HEK293T (cell line): Measurements from ENCODE around the gene WDHD1.

Experiments used
- CTCF ChIA-PET: fragments of 350-600 bp; formaldehyde crosslinking; extraction: SDS; loops from one replicate; lab custom pipeline; 2021; ENCODE audit warnings: antibody characterized with exemption, inconsistent platforms; lab: Yijun Ruan, JAX
- POLR2A ChIA-PET: fragments of 350-600 bp; formaldehyde crosslinking; extraction: SDS; loops from one replicate; lab custom pipeline; 2020; ENCODE audit warnings: antibody characterized with exemption, inconsistent platforms; lab: Yijun Ruan, JAX
- DNase-seq: peaks from one replicate; pipeline ENCODE4 v3.0.0; 2012; ENCODE audit warnings: mixed read lengths; ENCODE audit errors: extremely low spot score
- ARNT ChIP-seq: fragments of 450-650 bp; IDR thresholded peaks from 2 replicates; pipeline ENCODE4 v1.6.1; 2017; ENCODE audit warnings: mild to moderate bottlenecking
- BHLHE40 ChIP-seq: fragments of 450-650 bp; IDR thresholded peaks from 2 replicates; pipeline ENCODE4 v1.6.1; 2016; ENCODE audit warnings: mild to moderate bottlenecking, moderate library complexity, borderline replicate concordance
- CTBP1 ChIP-seq: fragments of 450-650 bp; IDR thresholded peaks from 2 replicates; pipeline ENCODE4 v1.6.1; 2016; ENCODE audit warnings: borderline replicate concordance
- ELF4 ChIP-seq: fragments of 450-650 bp; IDR thresholded peaks from 2 replicates; pipeline ENCODE4 v1.6.1; 2017; ENCODE audit warnings: antibody characterized with exemption
- FOXA1 ChIP-seq: fragments of 450-650 bp; IDR thresholded peaks from 2 replicates; pipeline ENCODE4 v1.6.1; 2016; ENCODE audit warnings: mild to moderate bottlenecking
- FOXK2 ChIP-seq: fragments of 450-650 bp; IDR thresholded peaks from 2 replicates; pipeline ENCODE4 v1.6.1; 2016; ENCODE audit warnings: mild to moderate bottlenecking
- FOXM1 ChIP-seq: fragments of 450-650 bp; IDR thresholded peaks from 2 replicates; pipeline ENCODE4 v1.6.1; 2017; ENCODE audit warnings: mild to moderate bottlenecking, borderline replicate concordance
- HDGF ChIP-seq: fragments of 450-650 bp; IDR thresholded peaks from 2 replicates; pipeline ENCODE4 v1.6.1; 2017; ENCODE audit warnings: antibody characterized with exemption, borderline replicate concordance
- L3MBTL2 ChIP-seq: fragments of 450-650 bp; conservative IDR thresholded peaks from 2 replicates; pipeline ENCODE4 v1.6.1; 2016; ENCODE audit warnings: mild to moderate bottlenecking
- LEF1 ChIP-seq: fragments of 450-650 bp; IDR thresholded peaks from 2 replicates; pipeline ENCODE4 v1.6.1; 2017; ENCODE audit warnings: mild to moderate bottlenecking, borderline replicate concordance
- NFRKB ChIP-seq: fragments of 450-650 bp; IDR thresholded peaks from 2 replicates; pipeline ENCODE4 v1.6.1; 2016; ENCODE audit warnings: mild to moderate bottlenecking, moderate library complexity
- SP1 ChIP-seq: fragments of 450-650 bp; IDR thresholded peaks from 2 replicates; pipeline ENCODE4 v1.6.1; 2017
- SUZ12 ChIP-seq: fragments of 450-650 bp; IDR thresholded peaks from 2 replicates; pipeline ENCODE4 v1.6.1; 2016; ENCODE audit warnings: mild to moderate bottlenecking
- TARDBP ChIP-seq: fragments of 450-650 bp; IDR thresholded peaks from 2 replicates; pipeline ENCODE4 v1.6.1; 2016
- ZNF384 ChIP-seq: fragments of 450-650 bp; IDR thresholded peaks from 2 replicates; pipeline ENCODE4 v1.6.1; 2016
- TF ChIP-seq, protein P1 (sequence below): fragments of 450-650 bp; IDR thresholded peaks from 2 replicates; pipeline ENCODE4 v1.6.1; 2016

Gene WDHD1

DNA sequence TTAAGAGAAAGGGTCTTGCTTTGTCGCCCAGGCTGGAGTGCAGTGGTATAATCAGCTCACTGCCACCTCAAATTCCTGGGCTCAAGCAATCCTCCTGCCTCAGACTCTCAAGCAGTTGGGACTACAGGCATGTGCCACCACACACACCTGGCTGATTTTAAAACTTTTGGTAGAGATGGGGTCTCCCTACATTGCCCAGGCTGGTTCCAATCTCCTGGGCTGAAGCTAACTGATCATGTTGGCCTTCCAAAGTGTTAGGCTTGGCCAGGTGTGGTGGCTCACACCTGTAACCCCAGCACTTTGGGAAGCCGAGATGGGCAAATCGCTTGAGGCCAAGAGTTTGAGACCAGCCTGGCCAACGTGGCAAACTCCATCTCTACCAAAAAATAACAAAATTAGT lies 80.4 kb downstream of the WDHD1 start:
- no peak for TF ChIP-seq FOXA1
- TF ChIP-seq NFRKB, result no peak
- TF ChIP-seq ARNT, result no peak
- no peak for TF ChIP-seq ZNF384
- no peak for TF ChIP-seq TARDBP
- TF ChIP-seq FOXK2, result no peak
- TF ChIP-seq SP1, result no peak
- TF ChIP-seq FOXM1, result no peak
- ChIA-PET POLR2A (no interaction called here), CTCF (no interaction called here)

DNA sequence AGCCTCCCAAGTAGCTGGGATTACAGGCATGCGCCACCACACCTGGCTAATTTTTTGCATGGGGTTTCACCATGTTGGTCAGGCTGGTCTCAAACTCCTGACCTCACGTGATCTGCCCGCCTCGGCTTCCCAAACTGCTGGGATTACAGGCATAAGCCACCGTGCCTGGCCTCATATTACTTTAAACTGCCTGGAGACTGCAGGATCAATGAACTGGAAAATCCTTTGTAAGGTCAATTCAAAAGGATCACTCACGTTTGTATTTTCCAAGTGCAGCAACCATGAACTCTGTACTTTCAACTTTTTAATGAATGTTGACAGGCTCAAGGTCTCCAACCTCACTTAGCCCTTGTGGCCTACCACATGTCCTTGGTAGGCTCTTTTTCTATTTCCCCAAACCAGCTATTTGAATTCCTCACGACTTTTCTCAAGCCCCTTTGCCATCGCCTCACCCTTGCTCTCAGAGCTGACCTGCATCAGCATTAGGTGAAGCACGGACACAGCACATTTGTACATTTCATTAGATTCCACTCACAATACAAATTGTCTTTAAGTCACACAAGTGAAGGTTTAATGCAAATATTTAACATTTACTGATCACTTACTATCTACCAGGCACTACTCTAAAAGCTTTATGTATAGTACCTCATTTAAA lies 82.0 kb downstream of the WDHD1 start:
- ChIA-PET POLR2A (no interaction called here), CTCF (no interaction called here)
- no peak for DNase-seq
- TF ChIP-seq TARDBP (no peak), HDGF (no peak), FOXM1 (no peak), CTBP1 (no peak), FOXK2 (no peak), BHLHE40 (no peak), L3MBTL2 (no peak), SP1 (no peak), ELF4 (no peak), FOXA1 (no peak)
- TF ChIP-seq, protein P1, sequence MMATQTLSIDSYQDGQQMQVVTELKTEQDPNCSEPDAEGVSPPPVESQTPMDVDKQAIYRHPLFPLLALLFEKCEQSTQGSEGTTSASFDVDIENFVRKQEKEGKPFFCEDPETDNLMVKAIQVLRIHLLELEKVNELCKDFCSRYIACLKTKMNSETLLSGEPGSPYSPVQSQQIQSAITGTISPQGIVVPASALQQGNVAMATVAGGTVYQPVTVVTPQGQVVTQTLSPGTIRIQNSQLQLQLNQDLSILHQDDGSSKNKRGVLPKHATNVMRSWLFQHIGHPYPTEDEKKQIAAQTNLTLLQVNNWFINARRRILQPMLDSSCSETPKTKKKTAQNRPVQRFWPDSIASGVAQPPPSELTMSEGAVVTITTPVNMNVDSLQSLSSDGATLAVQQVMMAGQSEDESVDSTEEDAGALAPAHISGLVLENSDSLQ, result no peak

More for the DNA sequence above, 80.4 kb downstream of the WDHD1 start:
- DNase-seq, result no peak

DNA sequence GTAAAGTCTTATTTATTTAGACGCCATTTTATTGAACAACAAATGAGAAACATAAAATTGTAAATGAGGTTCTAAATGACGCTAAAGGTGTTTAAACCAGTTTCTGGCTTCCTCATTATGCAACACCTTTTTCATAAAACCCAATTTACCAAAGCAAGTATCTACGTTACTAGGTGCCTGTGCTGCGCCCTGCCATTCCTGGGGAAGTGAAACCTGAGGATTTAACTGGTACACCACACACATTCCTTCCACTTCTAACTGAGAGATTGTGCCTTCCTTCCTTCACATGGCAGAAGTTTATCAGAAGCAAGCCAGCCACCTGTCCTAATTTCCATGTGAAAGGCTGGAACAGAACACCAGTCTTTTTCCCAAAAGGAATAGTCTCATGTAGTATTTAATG lies 84.0 kb downstream of the WDHD1 start:
- TF ChIP-seq SUZ12, result no peak
- TF ChIP-seq, protein P1, result no peak
- TF ChIP-seq NFRKB, result no peak
- CTCF ChIA-PET, result no interaction called here
- DNase-seq, result no peak
- POLR2A ChIA-PET, result no interaction called here

DNA sequence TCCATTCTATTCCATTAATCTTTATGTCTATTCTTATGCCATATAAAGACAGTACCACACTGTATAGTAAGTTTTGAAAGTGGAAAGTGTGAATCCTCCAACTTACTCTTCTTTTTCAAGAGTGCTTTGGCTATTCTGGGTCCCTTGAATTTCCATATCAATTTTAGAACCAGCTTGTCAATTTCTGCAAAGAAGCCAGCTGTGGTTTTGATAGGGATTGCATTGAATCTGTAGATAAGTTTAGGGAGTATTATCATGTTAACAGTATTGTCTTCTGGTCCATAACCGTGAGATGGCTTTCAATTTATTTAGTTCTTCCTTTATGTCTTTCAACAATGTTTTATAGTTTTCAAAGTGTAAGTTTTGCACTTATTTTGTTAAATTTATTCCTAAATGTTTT lies 90.1 kb downstream of the WDHD1 start:
- ChIA-PET POLR2A (no interaction called here), CTCF (no interaction called here)
- DNase-seq, result no peak
- TF ChIP-seq SUZ12, result no peak
- no peak for TF ChIP-seq BHLHE40
- TF ChIP-seq HDGF, result no peak
- no peak for TF ChIP-seq ARNT
- TF ChIP-seq CTBP1, result no peak
- no peak for TF ChIP-seq L3MBTL2
- no peak for TF ChIP-seq TARDBP
- TF ChIP-seq, protein P1, result no peak
- TF ChIP-seq FOXK2, result no peak
- no peak for TF ChIP-seq LEF1
- no peak for TF ChIP-seq ELF4
- TF ChIP-seq NFRKB, result no peak
- no peak for TF ChIP-seq FOXA1

DNA sequence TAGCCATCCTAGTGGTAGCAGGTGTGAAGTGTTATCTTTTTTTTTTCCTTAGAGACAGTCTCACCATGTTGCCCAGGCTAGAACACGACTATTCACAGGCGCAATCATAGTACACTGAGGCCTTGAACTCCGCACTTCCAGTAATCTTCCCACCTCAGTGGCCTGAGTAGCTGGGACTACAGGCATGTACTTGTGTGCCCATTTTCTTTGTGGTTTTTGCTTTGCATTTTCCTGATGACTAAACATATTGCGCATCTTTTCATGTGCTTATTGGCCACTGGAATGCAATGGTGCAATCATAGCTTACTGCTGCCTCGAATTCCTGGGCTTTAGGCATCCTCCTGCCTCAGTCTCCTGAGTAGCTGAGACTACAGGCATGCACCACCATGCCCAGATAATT lies 90.9 kb downstream of the WDHD1 start:
- CTCF ChIA-PET, result interaction anchor here (0.7 kb wide), 1 partner anchor 13 kb away, joined by 11 read pairs; no protein-coding TSS in a partner anchor
- POLR2A ChIA-PET, result no interaction called here
- DNase-seq, result no peak
- TF ChIP-seq ELF4, result no peak
- TF ChIP-seq SP1, result no peak
- TF ChIP-seq FOXM1, result no peak
- TF ChIP-seq HDGF, result no peak
- no peak for TF ChIP-seq BHLHE40
- TF ChIP-seq CTBP1, result no peak
- no peak for TF ChIP-seq TARDBP

DNA sequence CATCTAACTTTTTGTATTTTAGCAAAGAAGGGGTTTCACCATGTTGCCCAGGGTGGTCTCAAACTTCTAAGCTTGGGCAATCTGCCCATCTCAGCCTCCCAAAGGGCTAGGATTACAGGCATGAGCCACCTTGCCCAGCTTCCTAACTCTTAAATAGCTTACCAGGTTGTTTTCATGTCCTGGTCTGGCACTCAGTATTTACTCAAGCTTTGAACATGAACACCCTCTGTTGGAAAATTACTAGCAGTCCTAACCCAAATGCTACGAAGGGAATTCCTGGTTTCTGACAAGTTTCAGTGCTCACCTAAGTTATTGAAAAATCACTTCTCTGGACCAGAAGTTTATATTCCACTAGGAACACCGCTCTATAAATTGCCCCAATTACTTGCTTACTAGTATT lies 91.8 kb downstream of the WDHD1 start:
- DNase-seq, result no peak
- ChIA-PET POLR2A (no interaction called here), CTCF (interaction anchor here (0.7 kb wide), 1 partner anchor 12 kb away, joined by 11 read pairs; no protein-coding TSS in a partner anchor)
- TF ChIP-seq ELF4 (no peak), FOXA1 (no peak), L3MBTL2 (no peak), ARNT (no peak), FOXK2 (no peak)
- TF ChIP-seq, protein P1, result no peak

DNA sequence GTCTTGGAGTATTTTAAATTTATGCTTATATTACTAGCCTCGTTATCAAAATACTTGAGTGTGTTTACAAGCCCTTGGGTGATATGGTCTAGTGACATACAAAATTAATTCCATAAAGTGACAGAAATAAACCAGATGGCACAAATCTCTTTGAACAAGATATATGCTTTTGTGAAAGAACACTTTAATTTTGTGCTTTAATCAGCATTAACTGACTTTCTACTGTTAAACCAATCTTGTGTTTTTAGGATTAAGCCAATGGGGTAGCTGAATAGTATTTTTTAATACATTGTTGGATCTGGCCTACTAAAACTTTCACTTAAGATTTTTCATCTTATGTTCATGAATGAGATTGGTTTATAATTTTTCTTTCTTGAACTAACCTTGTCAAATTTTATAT lies 93.9 kb downstream of the WDHD1 start:
- CTCF ChIA-PET, result no interaction called here
- POLR2A ChIA-PET, result no interaction called here
- TF ChIP-seq ELF4 (no peak), L3MBTL2 (no peak), ZNF384 (no peak), ARNT (no peak), FOXK2 (no peak), FOXM1 (no peak), HDGF (no peak), TARDBP (no peak), FOXA1 (no peak), LEF1 (no peak), SUZ12 (no peak), CTBP1 (no peak)
- TF ChIP-seq, protein P1, result no peak
- no peak for DNase-seq
